ENCODE measurements around the gene PDLIM1.
A peak's percentile ranks its signal among the peaks of the same experiment; 100 is the strongest.
"Not testable (repeated sequence)": the region's sequence is repeated elsewhere in the genome, so short reads cannot be mapped to it uniquely, and the experiment has no call there.

PDLIM1 gene

GRCh38 chr10:95243318-95243617 lies 47.5 kb downstream of the PDLIM1 start:
- DNase-seq (ENCODE audit: low spot score) (no peak), FAIRE-seq (no peak)

GRCh38 chr10:95242581-95243317 lies 48.1 kb downstream of the PDLIM1 start:
- DNase-seq (ENCODE audit: low spot score), result peak; percentile 60

DNA sequence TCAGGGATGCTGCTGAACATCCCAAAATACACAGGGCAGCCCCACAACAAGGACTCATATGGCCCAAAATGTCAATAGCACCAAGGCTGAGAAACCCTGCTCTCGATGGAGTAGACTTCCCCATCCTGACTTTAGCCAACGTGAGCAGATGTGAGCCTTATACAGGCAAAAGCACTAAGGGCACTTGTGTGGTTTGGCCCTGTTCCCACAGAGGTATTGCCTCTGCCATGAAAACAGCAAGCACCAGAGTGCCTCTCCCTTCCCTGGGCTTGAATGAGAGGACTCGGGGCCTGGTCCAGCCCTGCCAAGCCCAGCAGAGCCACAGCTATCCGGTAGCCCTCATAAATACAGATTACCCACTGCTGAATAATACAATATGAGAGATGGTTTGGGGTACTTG lies 49.3 kb downstream of the PDLIM1 start:
- FAIRE-seq (no peak), DNase-seq (ENCODE audit: low spot score) (no peak)

More at GRCh38 chr10:95242581-95243317, 48.1 kb downstream of the PDLIM1 start:
- FAIRE-seq, result peak; percentile 49

DNA sequence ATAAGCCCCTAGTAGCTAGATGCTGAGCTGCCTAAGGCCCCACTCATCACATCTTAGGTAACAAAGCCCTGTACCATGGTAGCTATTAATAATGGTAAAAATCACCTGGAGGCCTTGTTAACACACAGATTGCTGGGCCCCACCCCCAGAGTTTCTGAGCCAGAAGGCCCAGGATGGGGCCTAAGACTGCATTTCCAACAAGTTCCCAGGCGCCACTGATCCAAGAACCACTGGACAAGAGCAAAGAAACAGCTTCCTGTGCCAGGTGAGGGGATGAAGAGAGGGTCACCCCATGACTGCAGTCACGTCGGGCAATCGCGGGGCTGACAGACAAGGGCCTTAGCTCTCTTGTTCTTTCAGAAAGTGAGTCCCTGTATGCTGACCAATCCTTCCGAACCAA lies 50.0 kb downstream of the PDLIM1 start:
- FAIRE-seq (no peak), DNase-seq (ENCODE audit: low spot score) (no peak)

- not testable (repeated sequence) for DNase-seq (ENCODE audit: low spot score); FAIRE-seq
Measured at GRCh38 chr10:95240096-95240495, 50.7 kb downstream of the PDLIM1 start.

GRCh38 chr10:95237376-95238170 lies 53.2 kb downstream of the PDLIM1 start:
- FAIRE-seq, result peak; percentile 47
- peak; percentile 65 for DNase-seq (ENCODE audit: low spot score)

DNA sequence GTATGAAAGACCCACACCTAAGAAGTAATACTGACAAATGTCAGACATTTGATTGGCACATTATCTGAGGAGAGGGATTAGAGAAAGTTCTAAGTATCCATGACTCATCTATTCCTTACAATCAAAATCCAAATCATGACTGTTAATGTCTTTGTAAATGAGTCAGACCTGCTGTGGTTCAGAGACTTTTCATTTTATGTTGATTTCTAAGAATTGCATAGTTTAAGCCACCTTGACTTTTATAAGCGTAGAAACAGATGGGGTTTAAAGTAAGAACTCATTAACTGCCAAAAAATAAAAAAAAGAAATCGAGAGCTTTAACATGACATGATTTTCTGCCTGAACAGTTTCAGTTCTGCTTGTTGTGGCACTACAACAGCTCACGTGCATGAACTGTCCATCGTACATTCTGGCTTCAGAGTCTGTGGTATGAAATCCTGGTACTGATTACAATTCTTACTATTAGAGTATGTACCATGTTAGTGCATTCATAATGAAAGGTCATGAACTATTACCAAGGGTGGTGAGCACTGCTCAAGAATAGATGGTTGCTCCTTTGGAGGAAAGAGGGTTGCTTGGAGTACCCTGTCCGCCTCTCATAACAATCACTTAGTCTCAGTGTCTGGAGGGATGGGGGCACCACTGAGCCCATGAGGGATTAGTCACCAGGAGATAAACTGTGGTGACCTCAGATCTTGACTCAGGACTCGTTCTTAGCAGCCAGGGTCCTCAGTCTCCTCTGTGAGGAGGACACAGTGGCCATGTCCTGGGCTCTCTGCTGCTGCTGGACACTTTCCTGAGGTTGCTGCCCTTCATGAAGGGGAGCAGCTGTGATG lies 54.5 kb downstream of the PDLIM1 start:
- DNase-seq (ENCODE audit: low spot score) (peak; percentile 92), FAIRE-seq (peak; percentile 96)

DNA sequence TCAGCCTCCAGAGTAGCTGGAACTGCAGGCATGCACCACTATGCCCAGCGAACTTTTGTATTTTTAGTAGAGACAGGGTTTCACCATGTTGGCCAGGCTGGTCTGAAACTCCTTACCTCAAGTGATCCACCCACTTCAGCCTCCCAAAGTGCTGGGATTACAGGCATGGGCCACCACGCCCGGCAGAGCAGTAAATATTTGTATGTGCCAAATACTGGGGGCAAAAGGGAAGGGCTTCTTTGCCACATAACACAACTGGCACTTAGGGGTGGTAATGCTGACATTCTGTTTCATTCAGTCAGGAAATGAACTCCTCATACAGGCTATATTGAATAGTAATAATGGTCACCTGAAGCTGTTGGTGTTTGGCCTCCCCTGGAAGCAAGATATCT lies 55.1 kb downstream of the PDLIM1 start:
- DNase-seq (ENCODE audit: low spot score), result no peak
- no peak for FAIRE-seq

- DNase-seq (ENCODE audit: low spot score) (no peak), FAIRE-seq (no peak)
Measured at GRCh38 chr10:95234951-95235350, 55.9 kb downstream of the PDLIM1 start.

DNA sequence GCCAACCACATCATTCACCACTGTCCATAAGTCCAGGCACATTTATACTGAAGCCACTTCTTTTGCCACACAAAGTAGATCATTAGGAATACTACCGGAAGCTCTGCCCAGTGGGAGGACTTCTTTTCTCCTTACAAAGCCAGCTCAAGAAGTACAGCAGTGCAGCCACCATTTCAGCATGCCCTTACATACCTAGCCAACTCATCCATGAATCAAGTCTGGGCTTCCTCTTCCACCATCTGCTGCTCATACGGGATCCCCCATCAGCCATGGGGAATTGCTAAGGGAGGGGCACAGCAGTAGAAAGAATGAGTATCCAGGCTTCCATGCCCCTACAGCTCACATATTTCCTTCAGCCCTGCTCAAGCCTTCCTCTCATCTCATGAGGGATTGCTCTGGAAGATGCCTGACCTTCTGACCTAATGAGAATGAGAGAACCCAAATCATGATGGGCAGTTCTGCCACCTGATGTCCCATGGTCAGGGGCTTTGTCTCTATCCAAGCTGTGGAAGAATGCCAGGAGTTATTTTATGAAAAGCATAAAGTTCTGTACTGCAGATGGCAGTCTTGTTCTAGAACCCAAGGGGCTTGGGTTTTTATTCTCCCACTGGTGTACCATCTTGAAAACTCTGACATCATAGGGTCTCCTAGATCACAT lies 57.3 kb downstream of the PDLIM1 start:
- DNase-seq (ENCODE audit: low spot score), result peak; percentile 31
- FAIRE-seq, result no peak

DNA sequence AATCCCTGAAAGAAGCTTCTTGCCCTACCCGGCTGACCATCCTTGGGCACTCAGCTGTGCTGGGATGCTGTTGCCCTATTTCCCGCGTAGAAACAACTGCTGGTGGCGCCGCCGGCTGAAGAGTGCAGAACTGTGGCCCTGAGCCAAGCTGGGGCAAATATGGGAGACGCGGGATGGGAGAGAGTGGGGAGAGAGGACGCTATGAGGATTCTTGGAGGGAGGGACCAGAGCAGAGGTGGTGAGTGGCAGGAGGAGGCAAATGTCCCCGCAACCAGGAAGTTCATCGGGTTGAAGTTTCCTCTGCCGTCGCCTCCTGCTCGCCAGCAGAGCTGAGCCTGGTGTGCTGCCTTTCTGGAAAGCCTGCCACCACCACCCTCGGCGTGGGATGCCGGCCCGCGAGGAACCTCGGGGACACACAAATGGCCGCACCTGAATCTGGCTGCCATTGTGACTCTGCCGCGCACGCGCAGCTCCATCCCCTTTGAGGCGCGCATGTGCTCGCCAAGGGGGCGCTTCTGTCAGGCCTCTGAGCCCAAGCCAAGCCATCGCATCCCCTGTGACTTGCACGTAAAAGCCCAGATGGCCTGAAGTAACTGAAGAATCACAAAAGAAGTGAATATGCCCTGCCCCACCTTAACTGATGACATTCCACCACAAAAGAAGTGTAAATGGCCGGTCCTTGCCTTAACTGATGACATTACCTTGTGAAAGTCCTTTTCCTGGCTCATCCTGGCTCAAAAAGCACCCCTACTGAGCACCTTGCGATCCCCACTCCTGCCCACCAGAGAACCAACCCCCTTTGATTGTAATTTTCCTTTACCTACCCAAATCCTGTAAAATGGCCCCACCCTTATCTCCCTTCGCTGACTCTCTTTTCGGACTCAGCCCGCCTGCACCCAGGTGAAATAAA lies 59.9 kb downstream of the PDLIM1 start:
- FAIRE-seq; DNase-seq (ENCODE audit: low spot score): not testable (repeated sequence)

DNA sequence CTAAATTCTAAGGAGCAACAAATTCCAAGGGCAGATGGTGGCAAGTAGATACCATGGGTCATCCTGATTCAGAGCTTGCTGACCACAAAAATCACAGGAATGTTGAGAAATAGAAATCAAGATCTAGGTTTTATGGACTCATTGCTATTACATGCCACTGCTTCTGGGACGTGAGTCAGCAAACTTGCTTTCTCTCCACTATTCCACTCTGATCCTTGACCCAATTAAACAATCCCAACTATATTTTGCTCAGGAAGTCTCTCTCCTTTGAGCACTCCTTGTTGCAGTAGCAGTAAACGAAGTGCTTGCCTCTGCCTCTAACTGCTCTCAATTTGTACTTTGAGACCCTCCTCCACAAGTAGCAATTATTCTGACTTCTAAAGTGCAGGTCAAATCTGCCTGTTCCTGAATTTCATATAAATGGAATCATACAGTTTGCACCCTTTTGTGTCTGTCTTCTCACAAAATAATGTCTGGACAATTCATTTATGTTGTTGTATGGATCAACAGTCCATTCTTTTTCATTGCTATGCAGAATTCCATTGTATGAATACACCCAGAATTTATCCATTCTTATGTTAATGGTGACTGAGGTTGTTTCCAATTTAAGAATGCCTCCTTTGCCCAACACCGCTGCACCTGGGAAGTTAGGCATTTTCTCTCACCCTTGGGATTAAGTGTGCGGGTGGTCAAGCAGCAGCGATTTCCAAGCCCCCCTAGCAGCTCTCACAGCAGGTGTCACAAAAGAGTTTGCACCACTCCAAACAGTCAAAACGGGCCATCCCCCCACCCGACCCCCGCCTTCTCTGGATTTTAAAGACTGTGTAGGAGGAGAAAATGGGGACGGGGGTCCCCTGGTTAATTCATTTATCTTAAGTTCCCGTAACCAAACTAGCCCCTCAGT lies 60.8 kb downstream of the PDLIM1 start:
- DNase-seq (ENCODE audit: low spot score) (peak; percentile 100), FAIRE-seq (peak; percentile 98)

GRCh38 chr10:95228934-95229723 lies 61.7 kb downstream of the PDLIM1 start:
- not testable (repeated sequence) for FAIRE-seq
- peak; percentile 34 for DNase-seq (ENCODE audit: low spot score)

DNA sequence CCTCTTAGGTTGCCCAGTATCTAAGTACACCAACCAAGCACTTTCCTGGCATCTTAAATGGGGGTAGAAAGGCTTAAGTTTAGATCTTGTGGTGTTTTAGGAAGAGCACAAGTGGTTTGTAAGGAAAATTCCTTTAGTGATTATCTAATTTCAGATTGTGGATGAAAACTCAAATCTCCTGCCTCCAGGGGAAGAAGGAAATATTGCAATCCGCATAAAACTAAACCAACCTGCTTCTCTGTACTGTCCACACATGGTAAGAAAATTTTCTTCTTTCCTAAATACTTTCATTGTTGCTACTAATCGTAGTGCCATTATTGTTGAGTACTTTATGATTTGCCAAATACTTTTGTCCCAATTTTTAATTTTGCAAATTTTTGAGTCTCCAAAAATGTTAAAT lies 65.7 kb downstream of the PDLIM1 start:
- FAIRE-seq, result no peak

GRCh38 chr10:95221124-95221523 lies 69.7 kb downstream of the PDLIM1 start:
- DNase-seq (ENCODE audit: low spot score) (peak; percentile 92), FAIRE-seq (peak; percentile 94)

More for the DNA sequence above, 65.7 kb downstream of the PDLIM1 start:
- DNase-seq (ENCODE audit: low spot score), result no peak

- no peak for DNase-seq (ENCODE audit: low spot score)
- no peak for FAIRE-seq
Measured at GRCh38 chr10:95220539-95220938, 70.3 kb downstream of the PDLIM1 start.

GRCh38 chr10:95217476-95217875 lies 73.3 kb downstream of the PDLIM1 start:
- DNase-seq (ENCODE audit: low spot score), result peak; percentile 41
- peak; percentile 89 for FAIRE-seq

DNA sequence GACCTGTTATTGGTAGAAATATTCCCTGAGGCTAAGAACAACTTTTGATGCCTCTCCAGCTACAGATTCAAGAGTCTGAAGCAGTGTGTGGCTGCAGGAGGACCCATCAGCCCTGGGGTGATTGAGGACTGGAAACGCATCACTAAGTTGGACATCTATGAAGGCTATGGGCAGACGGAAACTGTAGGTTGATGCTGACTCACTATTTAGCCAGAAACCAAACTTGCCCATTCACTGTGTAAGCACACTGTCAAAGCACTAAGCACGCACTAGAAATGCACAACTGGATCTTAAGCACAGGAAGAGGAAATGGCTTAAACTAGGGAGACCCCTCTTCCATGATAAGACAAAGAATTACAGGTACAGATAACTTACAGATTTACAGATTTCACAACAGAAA lies 76.0 kb downstream of the PDLIM1 start:
- DNase-seq (ENCODE audit: low spot score) (peak; percentile 91), FAIRE-seq (peak; percentile 98)
